COLO668 (cell line): ENCODE data around the gene DHX38.

Source experiments
- DNase-seq: peaks from one replicate; lab custom pipeline; 2025; ENCODE audit not compliant: unreplicated experiment; lab: John Stamatoyannopoulos, UW

Gene DHX38

GRCh38 chr16:72083778-72084404 lies 9.8 kb upstream of the DHX38 start:
- no peak for DNase-seq

GRCh38 chr16:72084445-72084844 lies 9.2 kb upstream of the DHX38 start:
- no peak for DNase-seq

GRCh38 chr16:72085002-72085401 lies 8.6 kb upstream of the DHX38 start:
- no peak for DNase-seq

- DNase-seq, result no peak
Observed at GRCh38 chr16:72091217-72091616, 2.4 kb upstream of the DHX38 start.

GRCh38 chr16:72092832-72093447 lies 707 bp upstream of the DHX38 start:
- DNase-seq, result peak; percentile 11

GRCh38 chr16:72094266-72094610 lies 591 bp downstream of the DHX38 start:
- no peak for DNase-seq

GRCh38 chr16:72098936-72099335 lies 5.3 kb downstream of the DHX38 start:
- no peak for DNase-seq

GRCh38 chr16:72099377-72099818 lies 5.8 kb downstream of the DHX38 start:
- peak; percentile 50 for DNase-seq

GRCh38 chr16:72101195-72101594 lies 7.5 kb downstream of the DHX38 start:
- no peak for DNase-seq

- DNase-seq, result no peak
Observed at GRCh38 chr16:72104905-72105304, 11.3 kb downstream of the DHX38 start.

GRCh38 chr16:72105978-72106377 lies 12.3 kb downstream of the DHX38 start:
- no peak for DNase-seq

GRCh38 chr16:72107371-72107770 lies 13.7 kb downstream of the DHX38 start:
- DNase-seq, result no peak

GRCh38 chr16:72108353-72109102 lies 14.9 kb downstream of the DHX38 start:
- no peak for DNase-seq

GRCh38 chr16:72109300-72109699 lies 15.7 kb downstream of the DHX38 start:
- no peak for DNase-seq

- no peak for DNase-seq
Observed at GRCh38 chr16:72109966-72110530, 16.4 kb downstream of the DHX38 start.

- DNase-seq, result no peak
Observed at GRCh38 chr16:72110662-72111615, 17.3 kb downstream of the DHX38 start.

GRCh38 chr16:72111657-72112451 lies 18.2 kb downstream of the DHX38 start:
- no peak for DNase-seq

- DNase-seq, result no peak
Observed at GRCh38 chr16:72112452-72112792, 18.8 kb downstream of the DHX38 start.

- DNase-seq, result no peak
Observed at GRCh38 chr16:72112906-72113615, 19.4 kb downstream of the DHX38 start.

- DNase-seq, result no peak
Observed at GRCh38 chr16:72113616-72113945, 19.9 kb downstream of the DHX38 start.
